Measurements from ENCODE around the gene CHI3L2.

- peak; percentile 62; the same call in 1 of the 2 replicates for TF ChIP-seq POLR2AphosphoS5 (IDR thresholded peaks at IDR 0.05; ENCODE audit: low read depth, low read length)
- peak; percentile 68 for TF ChIP-seq POLR2A (IDR thresholded peaks at IDR 0.05; ENCODE audit: low read depth, low read length)
These were observed 7.8 kb upstream of the CHI3L2 start for GRCh38 chr1:111219557-111220286.

All from GM12892 (cell line).